ENCODE results near the gene ALKBH1. TPM values are rescaled to one million over a fixed set of nuclear protein-coding genes. Genes with fewer than 3 reads are reported as not detected.

Gene ALKBH1
- total and polyA plus RNA-seq, 2 of the 13 experiments (the other 11 are each of a cell fraction or from before 2014, with no cell fraction given) = 12.5 to 14.3 TPM

DNA sequence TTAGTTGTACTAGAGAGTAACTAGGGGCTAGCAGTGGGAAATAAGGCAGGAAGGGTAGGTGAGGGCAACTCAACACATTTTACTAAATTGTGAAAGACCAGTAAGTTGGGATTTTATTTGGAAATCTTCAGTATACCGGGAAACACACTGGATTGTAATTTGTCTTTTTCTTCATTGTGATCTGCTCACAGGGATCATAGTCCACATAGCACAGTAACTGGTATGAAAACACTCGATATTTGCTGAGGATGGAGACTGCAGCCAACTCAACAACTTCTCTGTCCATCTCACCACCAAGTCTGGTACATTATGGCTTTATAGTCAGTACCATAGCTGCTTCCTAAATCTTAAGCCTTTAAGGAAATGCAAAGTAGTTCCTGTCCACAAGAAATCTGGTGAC lies 2.5 kb upstream of the ALKBH1 start (continued):
- TF ChIP-seq ZBTB10 (CRISPR knock-in tag; IDR thresholded peaks at IDR 0.05; ENCODE audit: borderline replicate concordance) (no peak), HOXA5 (CRISPR knock-in tag; IDR thresholded peaks at IDR 0.05) (no peak), FOSL1 (CRISPR knock-in tag; IDR thresholded peaks at IDR 0.05; ENCODE audit: borderline replicate concordance) (no peak), HNF4G (IDR thresholded peaks at IDR 0.05; ENCODE audit: borderline replicate concordance, low read depth, low read length) (0 out of 2 replicates have a peak, but pooled peaks have one; percentile 47), HNF4G (CRISPR knock-in tag; IDR thresholded peaks at IDR 0.05; ENCODE audit: borderline replicate concordance, low read depth) (no peak), SOX5 (CRISPR knock-in tag; IDR thresholded peaks at IDR 0.05; ENCODE audit: borderline replicate concordance) (peak; percentile 54; the same call in 1 of the 2 replicates), ZNF644 (CRISPR knock-in tag; IDR thresholded peaks at IDR 0.05; ENCODE audit: low read depth) (0 out of 2 replicates have a peak, but pooled peaks have one; percentile 40), SALL1 (CRISPR knock-in tag; IDR thresholded peaks at IDR 0.05) (no peak; the same call in 1 of the 2 replicates), ZNF878 (CRISPR knock-in tag; IDR thresholded peaks at IDR 0.05) (no peak), RBM22 (optimal IDR thresholded peaks at IDR 0.05; ENCODE audit: low read length) (no peak), SOX13 (IDR thresholded peaks at IDR 0.05) (no peak), SOX13 (CRISPR knock-in tag; conservative IDR thresholded peaks at IDR 0.05 in 1 of 2, IDR thresholded peaks at IDR 0.05 in 1 of 2) (peak in 1 of 2 experiments; percentile 69; a peak in 2 of 4 replicates), GTF3A (CRISPR knock-in tag; conservative IDR thresholded peaks at IDR 0.05) (no peak), ZNF615 (CRISPR knock-in tag; IDR thresholded peaks at IDR 0.05; ENCODE audit: borderline replicate concordance) (no peak), MLXIP (CRISPR knock-in tag; IDR thresholded peaks at IDR 0.05; ENCODE audit: borderline replicate concordance) (no peak)
- TF ChIP-seq, protein P1, sequence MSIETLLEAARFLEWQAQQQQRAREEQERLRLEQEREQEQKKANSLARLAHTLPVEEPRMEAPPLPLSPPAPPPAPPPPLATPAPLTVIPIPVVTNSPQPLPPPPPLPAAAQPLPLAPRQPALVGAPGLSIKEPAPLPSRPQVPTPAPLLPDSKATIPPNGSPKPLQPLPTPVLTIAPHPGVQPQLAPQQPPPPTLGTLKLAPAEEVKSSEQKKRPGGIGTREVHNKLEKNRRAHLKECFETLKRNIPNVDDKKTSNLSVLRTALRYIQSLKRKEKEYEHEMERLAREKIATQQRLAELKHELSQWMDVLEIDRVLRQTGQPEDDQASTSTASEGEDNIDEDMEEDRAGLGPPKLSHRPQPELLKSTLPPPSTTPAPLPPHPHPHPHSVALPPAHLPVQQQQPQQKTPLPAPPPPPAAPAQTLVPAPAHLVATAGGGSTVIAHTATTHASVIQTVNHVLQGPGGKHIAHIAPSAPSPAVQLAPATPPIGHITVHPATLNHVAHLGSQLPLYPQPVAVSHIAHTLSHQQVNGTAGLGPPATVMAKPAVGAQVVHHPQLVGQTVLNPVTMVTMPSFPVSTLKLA (IDR thresholded peaks at IDR 0.05) = no peak
- TF ChIP-seq, protein P2, sequence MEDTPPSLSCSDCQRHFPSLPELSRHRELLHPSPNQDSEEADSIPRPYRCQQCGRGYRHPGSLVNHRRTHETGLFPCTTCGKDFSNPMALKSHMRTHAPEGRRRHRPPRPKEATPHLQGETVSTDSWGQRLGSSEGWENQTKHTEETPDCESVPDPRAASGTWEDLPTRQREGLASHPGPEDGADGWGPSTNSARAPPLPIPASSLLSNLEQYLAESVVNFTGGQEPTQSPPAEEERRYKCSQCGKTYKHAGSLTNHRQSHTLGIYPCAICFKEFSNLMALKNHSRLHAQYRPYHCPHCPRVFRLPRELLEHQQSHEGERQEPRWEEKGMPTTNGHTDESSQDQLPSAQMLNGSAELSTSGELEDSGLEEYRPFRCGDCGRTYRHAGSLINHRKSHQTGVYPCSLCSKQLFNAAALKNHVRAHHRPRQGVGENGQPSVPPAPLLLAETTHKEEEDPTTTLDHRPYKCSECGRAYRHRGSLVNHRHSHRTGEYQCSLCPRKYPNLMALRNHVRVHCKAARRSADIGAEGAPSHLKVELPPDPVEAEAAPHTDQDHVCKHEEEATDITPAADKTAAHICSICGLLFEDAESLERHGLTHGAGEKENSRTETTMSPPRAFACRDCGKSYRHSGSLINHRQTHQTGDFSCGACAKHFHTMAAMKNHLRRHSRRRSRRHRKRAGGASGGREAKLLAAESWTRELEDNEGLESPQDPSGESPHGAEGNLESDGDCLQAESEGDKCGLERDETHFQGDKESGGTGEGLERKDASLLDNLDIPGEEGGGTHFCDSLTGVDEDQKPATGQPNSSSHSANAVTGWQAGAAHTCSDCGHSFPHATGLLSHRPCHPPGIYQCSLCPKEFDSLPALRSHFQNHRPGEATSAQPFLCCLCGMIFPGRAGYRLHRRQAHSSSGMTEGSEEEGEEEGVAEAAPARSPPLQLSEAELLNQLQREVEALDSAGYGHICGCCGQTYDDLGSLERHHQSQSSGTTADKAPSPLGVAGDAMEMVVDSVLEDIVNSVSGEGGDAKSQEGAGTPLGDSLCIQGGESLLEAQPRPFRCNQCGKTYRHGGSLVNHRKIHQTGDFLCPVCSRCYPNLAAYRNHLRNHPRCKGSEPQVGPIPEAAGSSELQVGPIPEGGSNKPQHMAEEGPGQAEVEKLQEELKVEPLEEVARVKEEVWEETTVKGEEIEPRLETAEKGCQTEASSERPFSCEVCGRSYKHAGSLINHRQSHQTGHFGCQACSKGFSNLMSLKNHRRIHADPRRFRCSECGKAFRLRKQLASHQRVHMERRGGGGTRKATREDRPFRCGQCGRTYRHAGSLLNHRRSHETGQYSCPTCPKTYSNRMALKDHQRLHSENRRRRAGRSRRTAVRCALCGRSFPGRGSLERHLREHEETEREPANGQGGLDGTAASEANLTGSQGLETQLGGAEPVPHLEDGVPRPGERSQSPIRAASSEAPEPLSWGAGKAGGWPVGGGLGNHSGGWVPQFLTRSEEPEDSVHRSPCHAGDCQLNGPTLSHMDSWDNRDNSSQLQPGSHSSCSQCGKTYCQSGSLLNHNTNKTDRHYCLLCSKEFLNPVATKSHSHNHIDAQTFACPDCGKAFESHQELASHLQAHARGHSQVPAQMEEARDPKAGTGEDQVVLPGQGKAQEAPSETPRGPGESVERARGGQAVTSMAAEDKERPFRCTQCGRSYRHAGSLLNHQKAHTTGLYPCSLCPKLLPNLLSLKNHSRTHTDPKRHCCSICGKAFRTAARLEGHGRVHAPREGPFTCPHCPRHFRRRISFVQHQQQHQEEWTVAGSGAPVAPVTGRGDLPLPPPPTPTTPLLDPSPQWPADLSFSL (CRISPR knock-in tag; IDR thresholded peaks at IDR 0.05) = no peak
